ENCODE measurements around the gene ZNF385A. TPM values are rescaled to one million over a fixed set of nuclear protein-coding genes. Genes with fewer than 3 reads are reported as not detected.

ZNF385A gene
- total and polyA plus RNA-seq, 7 experiments from 2014 or later: 0.39 to 69.9 (median 1.4) TPM

GRCh38 chr12:54377007-54377406 is 7.5 kb downstream of the ZNF385A start:
- Histone ChIP-seq H3K36me3 (ENCODE audit: control insufficient read depth in 2 of 3, insufficient read depth in 3 of 3, low read length in 3 of 3) (no peaks in the 10 kb centered on the region), H3K27me3 (ENCODE audit: control insufficient read depth in 2 of 2, insufficient read depth in 2 of 2, low read length in 2 of 2) (no peaks in the 10 kb centered on the region), H3K9me3 (ENCODE audit: control insufficient read depth in 2 of 3, low read length in 3 of 3) (no peaks in the 10 kb centered on the region), H3K4me3 (ENCODE audit: low read length) (no peak overlapping the region), H3K4me1 (ENCODE audit: control insufficient read depth in 2 of 2, insufficient read depth in 2 of 2, low read length in 2 of 2) (peaks cover 1 to 3% of the 10 kb centered on the region in 2 donors), H3K27ac (ENCODE audit: low read depth, low read length) (no peak overlapping the region)
- ChIA-PET CTCF (no interaction called here), POLR2A (no interaction called here)
- H3K4me1 Mint-ChIP-seq: peaks cover 8 to 29% (median 11%) of the 10 kb centered on the region in 7 donors
- H3K9me3 Mint-ChIP-seq: no peaks in the 10 kb centered on the region
- peak overlapping the region in 1 of 10 donors; percentile 10 for H3K4me3 Mint-ChIP-seq
- H3K27me3 Mint-ChIP-seq: peaks cover 0 to 5% (median 0%) of the 10 kb centered on the region in 5 donors
- DNase-seq (no peak), ATAC-seq (no peak)
- intact Hi-C loops (cut with micrococcal nuclease): loop anchor here in 1 of 2 donors (10.0 kb wide), 1 partner anchor 372 kb away; the partner anchor contains the start of genes HOXC8 and HOXC9
- peak overlapping the region in 1 of 9 donors; percentile 22 for H3K27ac Mint-ChIP-seq
- no peaks in the 10 kb centered on the region for H3K36me3 Mint-ChIP-seq

GRCh38 chr12:54376596-54376995 is 7.9 kb downstream of the ZNF385A start:
- H3K4me3 Mint-ChIP-seq: no peak overlapping the region
- intact Hi-C loops (cut with micrococcal nuclease): loop anchor here in 1 of 2 donors (10.0 kb wide), 1 partner anchor 372 kb away; the partner anchor contains the start of genes HOXC8 and HOXC9

GRCh38 chr12:54375259-54375579 is 9.3 kb downstream of the ZNF385A start:
- ChIA-PET POLR2A (no interaction called here), CTCF (interaction anchor here (0.6 to 1.4 kb wide), 2 partner anchors 38 to 81 kb away, joined by 3 read pairs; no protein-coding TSS in a partner anchor)
- no peak overlapping the region for H3K4me3 ChIP-seq (ENCODE audit: low read length)
- Mint-ChIP-seq H3K27me3 (peaks cover 0 to 5% (median 0%) of the 10 kb centered on the region in 5 donors), H3K4me1 (peaks cover 12 to 37% (median 16%) of the 10 kb centered on the region in 7 donors), H3K9me3 (no peaks in the 10 kb centered on the region), H3K27ac (peak overlapping the region in 3 of 9 donors; percentile 19 to 38 (median 24)), H3K4me3 (no peak overlapping the region), H3K36me3 (no peaks in the 10 kb centered on the region)
- H3K9me3 ChIP-seq (ENCODE audit: control insufficient read depth in 2 of 3, low read length in 3 of 3): no peaks in the 10 kb centered on the region
- H3K27me3 ChIP-seq (ENCODE audit: control insufficient read depth in 2 of 2, insufficient read depth in 2 of 2, low read length in 2 of 2): no peaks in the 10 kb centered on the region
- H3K36me3 ChIP-seq (ENCODE audit: control insufficient read depth in 2 of 3, insufficient read depth in 3 of 3, low read length in 3 of 3): no peaks in the 10 kb centered on the region
- H3K27ac ChIP-seq (ENCODE audit: low read depth, low read length): no peak overlapping the region
- no peak for ATAC-seq
- peaks cover 3 to 6% of the 10 kb centered on the region in 2 donors for H3K4me1 ChIP-seq (ENCODE audit: control insufficient read depth in 2 of 2, insufficient read depth in 2 of 2, low read length in 2 of 2)
- no peak for DNase-seq
- intact Hi-C loops (cut with micrococcal nuclease): loop anchor here in 1 of 2 donors (10.0 kb wide), 1 partner anchor 370 kb away; the partner anchor contains the start of genes HOXC8 and HOXC9

More at GRCh38 chr12:54376596-54376995, 7.9 kb downstream of the ZNF385A start:
- DNase-seq (no peak), ATAC-seq (no peak)
- Histone ChIP-seq H3K4me1 (ENCODE audit: control insufficient read depth in 2 of 2, insufficient read depth in 2 of 2, low read length in 2 of 2) (peaks cover 3 to 5% of the 10 kb centered on the region in 2 donors), H3K36me3 (ENCODE audit: control insufficient read depth in 2 of 3, insufficient read depth in 3 of 3, low read length in 3 of 3) (no peaks in the 10 kb centered on the region), H3K4me3 (ENCODE audit: low read length) (no peak overlapping the region), H3K9me3 (ENCODE audit: control insufficient read depth in 2 of 3, low read length in 3 of 3) (no peaks in the 10 kb centered on the region), H3K27me3 (ENCODE audit: control insufficient read depth in 2 of 2, insufficient read depth in 2 of 2, low read length in 2 of 2) (no peaks in the 10 kb centered on the region), H3K27ac (ENCODE audit: low read depth, low read length) (no peak overlapping the region)
- H3K27me3 Mint-ChIP-seq: peaks cover 0 to 5% (median 0%) of the 10 kb centered on the region in 5 donors
- peak overlapping the region in 2 of 9 donors; percentile 22 to 30 for H3K27ac Mint-ChIP-seq
- peaks cover 12 to 33% (median 15%) of the 10 kb centered on the region in 7 donors for H3K4me1 Mint-ChIP-seq
- ChIA-PET POLR2A (no interaction called here), CTCF (no interaction called here)
- no peaks in the 10 kb centered on the region for H3K36me3 Mint-ChIP-seq
- H3K9me3 Mint-ChIP-seq: no peaks in the 10 kb centered on the region

- Histone ChIP-seq H3K4me1 (ENCODE audit: control insufficient read depth in 2 of 2, insufficient read depth in 2 of 2, low read length in 2 of 2) (peaks cover 3 to 6% of the 10 kb centered on the region in 2 donors), H3K9me3 (ENCODE audit: control insufficient read depth in 2 of 3, low read length in 3 of 3) (no peaks in the 10 kb centered on the region), H3K27ac (ENCODE audit: low read depth, low read length) (no peak overlapping the region), H3K36me3 (ENCODE audit: control insufficient read depth in 2 of 3, insufficient read depth in 3 of 3, low read length in 3 of 3) (no peaks in the 10 kb centered on the region), H3K27me3 (ENCODE audit: control insufficient read depth in 2 of 2, insufficient read depth in 2 of 2, low read length in 2 of 2) (no peaks in the 10 kb centered on the region), H3K4me3 (ENCODE audit: low read length) (no peak overlapping the region)
- H3K36me3 Mint-ChIP-seq: no peaks in the 10 kb centered on the region
- peaks cover 10 to 35% (median 13%) of the 10 kb centered on the region in 7 donors for H3K4me1 Mint-ChIP-seq
- peaks cover 0 to 5% (median 0%) of the 10 kb centered on the region in 5 donors for H3K27me3 Mint-ChIP-seq
- no peak for DNase-seq
- intact Hi-C loops (cut with micrococcal nuclease): loop anchor here in 1 of 2 donors (10.0 kb wide), 1 partner anchor 370 kb away; the partner anchor contains the start of genes HOXC8 and HOXC9
- no peak for ATAC-seq
- POLR2A ChIA-PET: no interaction called here
- H3K27ac Mint-ChIP-seq: peak overlapping the region in 2 of 9 donors; percentile 19 to 24
- H3K9me3 Mint-ChIP-seq: no peaks in the 10 kb centered on the region
- H3K4me3 Mint-ChIP-seq: no peak overlapping the region
- CTCF ChIA-PET: interaction anchor here (0.6 to 1.4 kb wide), 3 partner anchors 38 to 80 kb away, joined by 3 to 5 read pairs (median 3); partner anchors contain the start of gene COPZ1
Observed at GRCh38 chr12:54374562-54375258, 9.8 kb downstream of the ZNF385A start.

GRCh38 chr12:54373649-54374561 is 10.6 kb downstream of the ZNF385A start:
- Histone ChIP-seq H3K4me1 (ENCODE audit: control insufficient read depth in 2 of 2, insufficient read depth in 2 of 2, low read length in 2 of 2) (peaks cover under 1 to 6% of the 10 kb centered on the region in 2 donors), H3K27ac (ENCODE audit: low read depth, low read length) (no peak overlapping the region), H3K36me3 (ENCODE audit: control insufficient read depth in 2 of 3, insufficient read depth in 3 of 3, low read length in 3 of 3) (no peaks in the 10 kb centered on the region), H3K4me3 (ENCODE audit: low read length) (no peak overlapping the region), H3K27me3 (ENCODE audit: control insufficient read depth in 2 of 2, insufficient read depth in 2 of 2, low read length in 2 of 2) (no peaks in the 10 kb centered on the region), H3K9me3 (ENCODE audit: control insufficient read depth in 2 of 3, low read length in 3 of 3) (no peaks in the 10 kb centered on the region)
- ATAC-seq: no peak
- Mint-ChIP-seq H3K27ac (peak overlapping the region in 1 of 9 donors; percentile 72), H3K4me1 (peaks cover 7 to 35% (median 14%) of the 10 kb centered on the region in 7 donors), H3K4me3 (no peak overlapping the region), H3K36me3 (no peaks in the 10 kb centered on the region), H3K27me3 (peaks cover 0 to 5% (median 0%) of the 10 kb centered on the region in 5 donors), H3K9me3 (no peaks in the 10 kb centered on the region)
- intact Hi-C loops (cut with micrococcal nuclease): loop anchor here in 1 of 2 donors (10.0 kb wide), 1 partner anchor 369 kb away; the partner anchor contains the start of genes HOXC8 and HOXC9
- DNase-seq: no peak
- CTCF ChIA-PET: interaction anchor here (0.7 to 1.4 kb wide), 3 partner anchors 49 to 1870 kb away, joined by 3 to 5 read pairs (median 3); partner anchors contain the start of gene COPZ1
- POLR2A ChIA-PET: no interaction called here

All from naive thymus-derived CD4-positive, alpha-beta T cell (primary cell).